Glomerular endothelial cell (primary cell): ENCODE results near the gene PRICKLE1. TPM values are rescaled to one million over a fixed set of nuclear protein-coding genes. Genes with fewer than 3 reads are reported as not detected.

Source experiments
- DNase-seq: peaks from one replicate; pipeline ENCODE4 v3.0.0-alpha.2; 2011; ENCODE audit warnings: low read depth, low spot score; ENCODE audit errors: extremely low read depth
- total RNA-seq: library from RNA; depleted of rRNA; stranded (reverse); fragments of >200 nt; gene quantifications from 2 replicates; pipeline ENCODE4 v1.2.3, GENCODE V29; 2015

The PRICKLE1 gene
- total RNA-seq, 1 donor from 2014 or later = 7.1 TPM

DNA sequence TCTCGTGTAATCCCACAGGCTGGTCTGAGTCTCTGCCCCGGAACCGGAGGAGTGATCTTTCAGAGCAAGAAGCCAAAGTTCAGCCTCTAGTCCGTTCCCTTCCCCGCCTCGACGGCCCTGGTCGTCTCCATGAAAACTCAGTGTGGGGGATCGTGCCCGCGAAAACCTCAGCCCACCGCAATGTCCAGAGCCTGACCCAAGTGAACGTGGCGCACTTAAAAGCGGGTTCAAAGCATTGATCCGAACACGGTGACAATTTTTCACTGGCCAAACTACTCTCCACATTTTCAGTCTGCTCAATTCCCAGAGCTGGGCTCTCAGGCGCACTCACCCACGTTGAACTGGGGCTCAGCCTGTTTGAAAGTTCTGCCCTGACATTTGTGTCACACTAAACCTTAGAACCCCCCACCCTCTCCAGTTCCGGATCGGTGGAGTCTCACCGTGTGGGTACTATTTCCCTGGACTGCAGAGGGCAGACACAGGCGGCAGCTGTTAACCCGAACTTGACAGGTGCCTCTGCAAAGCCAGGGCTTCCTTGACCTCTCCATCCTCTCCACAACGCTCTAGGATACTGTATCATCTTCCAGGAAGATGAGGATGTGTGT, 886 bp upstream of the PRICKLE1 start:
- DNase-seq = no peak

DNA sequence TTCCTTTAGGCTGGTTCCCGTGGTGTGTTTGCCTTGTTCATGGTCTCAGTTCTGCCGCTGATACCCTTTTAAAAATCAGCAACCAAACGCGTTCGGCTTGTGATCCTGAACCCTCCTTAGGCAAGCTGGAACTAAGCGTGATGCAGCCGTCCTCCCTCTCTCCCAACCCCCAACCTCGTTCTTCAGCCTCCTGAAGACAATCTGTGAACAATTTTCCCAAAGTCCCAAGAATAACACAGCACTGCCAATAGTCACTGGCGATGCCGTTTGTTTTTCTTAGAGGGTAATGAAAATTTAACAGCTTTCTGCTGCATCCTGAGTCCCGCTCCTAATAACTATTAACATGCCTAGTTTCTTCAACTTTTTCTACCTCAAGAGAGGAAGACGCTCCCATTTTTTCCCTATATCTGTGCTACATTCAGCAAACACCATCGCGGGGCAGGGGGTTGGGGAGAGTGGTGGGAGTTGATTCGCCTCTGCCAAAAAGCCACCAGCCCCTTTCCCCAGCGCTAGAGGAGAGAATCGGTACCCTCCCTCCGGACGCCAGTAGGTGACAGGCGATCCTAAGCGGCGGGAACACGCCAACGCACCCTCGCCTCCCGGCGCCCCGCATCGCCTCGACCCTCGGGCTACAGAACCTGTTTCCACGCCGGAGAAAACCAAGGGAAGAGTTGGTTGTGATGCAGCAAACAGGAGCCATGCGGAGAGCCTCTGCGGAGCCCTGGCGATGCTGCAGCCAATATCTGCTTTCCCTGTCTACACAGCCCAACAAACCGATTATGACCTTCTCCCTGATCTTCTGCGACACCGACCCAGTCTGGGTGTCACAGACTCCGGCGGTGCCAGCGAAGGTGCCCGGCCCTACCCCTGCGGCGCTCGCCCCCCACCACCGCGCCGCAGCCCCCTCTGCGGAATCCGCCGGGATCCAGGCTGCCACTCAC, 752 bp downstream of the PRICKLE1 start:
- DNase-seq = no peak

DNA sequence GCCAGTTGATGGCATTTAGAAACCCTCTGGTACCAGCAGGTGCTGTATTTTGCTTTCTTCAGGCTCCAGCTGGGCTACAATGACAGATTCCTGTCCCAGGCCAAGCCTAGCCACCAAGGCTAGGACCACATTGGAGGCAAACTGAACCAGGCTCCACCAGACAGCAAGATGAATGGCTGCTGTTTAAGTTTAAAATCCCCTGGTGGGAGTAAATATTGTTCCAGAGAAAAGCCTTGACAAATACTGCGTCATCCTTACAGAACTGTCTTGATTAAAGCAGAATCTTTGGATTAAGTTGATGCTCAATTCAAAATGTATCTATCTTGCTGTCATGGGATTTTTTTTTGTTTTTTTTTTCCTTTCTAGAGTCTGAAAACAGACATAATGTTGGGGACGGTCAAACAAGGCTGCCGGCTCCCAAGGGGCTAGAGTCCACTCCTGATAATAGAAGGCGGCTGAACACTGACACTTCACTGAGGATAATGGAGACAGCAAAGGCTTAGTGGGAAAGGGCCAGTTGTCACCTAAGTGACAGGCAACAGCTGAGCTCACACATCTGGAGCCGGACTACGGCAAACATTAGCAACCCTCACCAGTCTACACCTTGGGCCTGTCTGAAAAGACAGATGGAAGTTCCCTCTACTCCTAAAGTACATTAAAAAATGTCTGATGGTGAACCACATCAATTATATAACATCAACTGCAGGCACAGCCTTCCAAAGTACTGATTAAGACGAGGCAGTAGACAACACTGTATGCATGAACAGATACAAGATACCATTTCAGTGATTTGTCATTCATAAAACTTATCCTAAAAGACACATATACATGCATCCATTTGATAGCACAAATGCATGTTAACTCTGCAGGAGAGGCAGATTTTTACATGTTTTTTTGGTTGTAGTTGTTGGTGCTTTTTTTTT, 1.7 kb downstream of the PRICKLE1 start:
- no peak for DNase-seq

DNA sequence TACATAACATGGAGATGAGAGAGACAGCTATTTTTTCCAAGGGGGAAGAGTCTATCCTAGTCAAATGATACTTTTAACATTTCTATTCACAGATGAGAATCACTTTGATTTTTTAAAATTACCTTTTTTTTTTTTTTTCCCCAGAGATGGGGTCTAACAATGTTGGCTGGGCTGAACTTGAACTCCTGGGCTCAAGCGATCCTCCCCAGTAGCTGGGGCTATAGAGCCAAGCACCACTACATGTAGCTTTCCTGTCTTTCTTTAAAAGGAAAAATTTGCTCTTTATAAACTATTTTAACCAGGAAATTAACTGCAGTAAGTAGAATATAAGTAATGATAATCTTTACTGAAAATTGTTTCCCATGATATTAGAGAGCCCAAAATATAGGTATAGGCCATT, 3.3 kb downstream of the PRICKLE1 start:
- DNase-seq = no peak

DNA sequence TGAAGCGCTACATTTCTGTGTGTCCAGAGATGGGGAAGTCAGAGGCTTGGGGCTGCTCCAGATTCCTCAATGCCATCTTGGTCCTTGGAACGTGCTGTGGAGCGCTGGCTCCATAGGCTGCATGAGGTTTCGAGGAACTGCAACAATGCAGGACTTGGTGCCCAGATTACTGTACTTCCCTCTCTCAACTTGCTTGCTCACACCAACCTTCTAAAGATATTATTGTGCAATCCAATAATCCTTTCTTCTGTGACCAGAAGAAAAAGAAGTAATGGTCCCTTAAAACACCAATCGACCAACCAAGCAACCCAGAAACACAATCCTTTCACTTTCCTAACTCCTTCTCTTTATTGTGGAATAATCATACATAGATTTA, 3.7 kb downstream of the PRICKLE1 start:
- DNase-seq = no peak

DNA sequence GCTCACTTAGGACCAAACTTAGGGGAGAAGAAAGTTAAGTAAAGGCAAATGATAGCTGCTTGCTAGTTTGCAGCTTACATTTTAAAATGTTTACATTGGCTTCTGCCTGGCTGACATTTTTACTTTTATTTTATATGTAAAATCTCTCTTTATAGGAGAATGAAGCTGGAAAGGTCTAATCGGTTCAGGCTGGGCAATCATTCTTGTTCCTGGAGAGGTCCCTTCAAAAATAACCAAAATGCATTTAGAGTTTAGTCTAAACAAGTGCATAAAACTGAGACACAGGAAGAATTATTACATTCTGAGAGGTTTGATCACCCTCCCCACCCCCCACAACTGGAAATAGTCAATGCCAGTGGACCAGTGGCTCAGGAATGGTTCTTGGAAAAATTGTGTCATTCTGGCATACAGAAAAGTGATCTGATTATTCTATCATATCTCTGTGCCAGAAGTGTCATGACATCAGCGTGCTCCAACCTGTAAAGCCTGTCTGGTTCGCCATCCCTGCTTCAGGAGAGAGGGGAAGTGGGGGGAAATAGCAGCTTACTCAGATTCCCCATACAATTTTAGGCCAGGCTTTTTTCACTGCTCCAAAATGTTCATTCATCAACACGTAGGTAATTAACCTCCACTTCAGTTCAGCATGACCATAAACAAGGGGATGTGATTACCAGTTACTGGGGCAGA, 4.2 kb downstream of the PRICKLE1 start:
- DNase-seq = no peak

DNA sequence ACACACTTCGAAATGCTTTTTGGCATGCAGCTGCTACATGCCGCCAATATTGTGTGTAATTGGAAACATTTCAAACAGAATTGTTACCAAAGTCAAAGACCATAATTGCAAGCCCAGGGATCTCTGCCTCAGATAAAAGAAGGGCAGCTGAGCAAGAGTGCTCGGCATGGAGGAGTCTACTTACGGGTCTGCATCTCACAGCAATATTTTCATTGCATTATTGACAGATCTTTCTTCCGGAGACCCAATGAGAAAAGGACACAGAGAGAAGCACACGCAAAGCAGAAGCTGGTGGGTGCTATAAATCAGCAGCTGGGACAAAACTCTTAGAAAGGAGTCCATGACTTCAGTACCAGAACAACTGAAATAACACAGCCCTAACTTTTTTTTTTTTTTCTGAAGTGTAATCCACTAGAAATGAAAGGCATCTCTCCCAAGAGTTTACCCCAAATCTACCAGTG, 4.9 kb downstream of the PRICKLE1 start:
- DNase-seq = no peak

DNA sequence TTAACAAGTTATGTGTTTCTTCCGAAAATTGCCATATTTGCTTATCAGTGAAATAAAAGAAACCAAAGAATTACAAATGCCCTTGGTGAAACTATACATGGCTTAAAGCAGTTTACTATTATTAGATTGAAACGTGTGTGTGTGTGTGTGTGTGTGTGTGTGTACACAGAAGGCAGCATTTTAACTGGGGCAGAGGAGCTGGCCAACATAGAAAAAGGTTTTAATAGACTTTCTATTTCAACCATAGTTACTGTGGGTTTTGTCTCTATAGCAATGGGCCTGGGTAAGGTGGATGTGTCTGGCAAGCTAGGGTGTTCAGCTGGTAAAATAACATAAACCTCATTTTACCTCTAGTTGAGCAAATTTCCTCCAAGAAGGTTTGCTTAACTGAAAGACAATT, 6.5 kb downstream of the PRICKLE1 start:
- no peak for DNase-seq

DNA sequence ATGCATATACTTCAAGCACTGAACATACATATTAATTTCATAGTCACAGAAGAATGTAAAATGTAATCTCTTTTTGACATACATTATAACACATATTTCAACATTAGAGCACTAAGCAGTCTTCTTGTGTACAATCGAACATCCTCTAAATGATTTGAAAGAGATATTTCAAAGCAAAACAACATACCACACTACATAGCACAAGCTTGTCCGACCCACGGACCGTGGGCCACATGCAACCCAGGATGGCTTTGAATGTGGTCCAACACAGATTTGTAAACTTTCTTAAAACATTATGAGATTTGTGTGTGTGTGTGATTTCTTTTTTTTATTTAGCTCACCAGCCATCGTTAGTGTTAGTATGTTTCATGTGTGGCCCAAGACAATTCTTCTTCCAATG, 7.0 kb downstream of the PRICKLE1 start:
- DNase-seq = no peak

DNA sequence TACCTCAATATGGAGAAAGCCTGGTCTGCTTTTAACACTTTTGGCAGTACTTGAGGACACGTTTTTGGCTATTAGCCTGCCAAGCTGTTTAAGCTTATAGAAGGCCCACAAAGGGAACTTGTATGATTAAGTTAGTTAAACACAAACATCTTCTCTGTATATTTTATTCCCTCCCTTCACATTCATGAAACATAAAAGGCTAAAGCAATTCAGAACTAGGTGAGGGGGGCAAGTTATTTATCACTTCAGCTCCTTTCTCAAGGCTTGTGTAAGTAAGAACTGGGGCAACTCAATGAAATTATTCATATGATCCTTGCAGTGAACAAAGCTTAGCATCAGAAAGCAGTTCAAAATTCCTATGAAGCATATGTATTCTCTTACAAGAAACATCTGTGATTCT, 7.5 kb downstream of the PRICKLE1 start:
- no peak for DNase-seq

DNA sequence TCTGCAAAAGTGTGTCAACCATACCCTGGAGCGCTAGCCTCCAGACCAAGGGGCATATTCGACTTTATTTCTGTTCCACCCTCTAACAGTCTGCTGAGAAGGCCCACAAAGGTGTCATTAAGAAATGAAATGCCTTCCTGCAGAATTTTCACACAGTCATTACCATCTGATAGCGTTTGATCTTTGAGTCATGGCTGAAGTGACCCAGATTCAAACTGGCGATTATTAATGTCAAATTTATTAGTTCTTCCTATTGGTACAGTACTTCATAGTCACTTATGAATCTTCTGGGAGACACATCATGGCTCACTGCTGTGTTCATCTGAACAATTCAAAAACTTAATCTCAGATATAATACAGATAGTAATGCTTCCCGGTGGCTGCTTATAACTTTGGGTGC, 13.2 kb downstream of the PRICKLE1 start:
- DNase-seq = no peak

DNA sequence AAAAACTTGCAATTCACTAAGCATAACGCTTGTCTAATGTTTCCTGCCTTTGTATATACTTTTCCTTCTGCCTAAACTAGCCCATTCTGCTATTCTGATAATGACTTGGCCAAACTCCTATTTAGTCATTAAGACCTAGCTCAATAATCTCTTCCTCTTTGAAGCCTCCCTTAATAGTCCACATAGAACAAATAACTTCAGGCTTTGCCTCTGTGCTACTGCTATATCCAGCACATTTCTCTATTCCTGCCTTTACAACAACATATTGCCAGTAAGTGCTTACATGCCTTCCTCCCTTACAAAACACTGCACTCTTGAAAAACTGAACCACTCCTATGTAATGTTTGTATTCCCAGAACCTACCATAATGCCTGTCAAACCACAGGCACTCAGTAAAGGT, 13.8 kb downstream of the PRICKLE1 start:
- no peak for DNase-seq

DNA sequence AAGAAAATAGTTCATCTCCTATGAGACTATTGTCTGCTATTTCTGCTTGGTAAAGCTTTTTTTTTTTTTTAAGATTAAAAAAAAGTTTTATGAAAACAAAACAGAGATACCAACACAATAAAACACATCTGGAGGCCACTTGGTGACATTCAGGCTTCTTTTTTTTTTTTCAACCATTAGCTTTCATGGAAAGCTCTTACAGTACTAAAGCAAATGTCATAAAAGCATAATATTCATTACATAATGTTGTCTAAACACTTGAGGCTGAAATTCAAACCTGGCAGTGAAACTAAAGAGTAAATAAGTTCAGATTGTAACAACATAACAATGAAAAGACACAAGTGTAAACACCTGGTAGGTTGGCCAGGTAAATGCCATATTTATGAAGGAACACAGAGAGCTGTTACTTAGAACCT, 14.7 kb downstream of the PRICKLE1 start:
- no peak for DNase-seq

DNA sequence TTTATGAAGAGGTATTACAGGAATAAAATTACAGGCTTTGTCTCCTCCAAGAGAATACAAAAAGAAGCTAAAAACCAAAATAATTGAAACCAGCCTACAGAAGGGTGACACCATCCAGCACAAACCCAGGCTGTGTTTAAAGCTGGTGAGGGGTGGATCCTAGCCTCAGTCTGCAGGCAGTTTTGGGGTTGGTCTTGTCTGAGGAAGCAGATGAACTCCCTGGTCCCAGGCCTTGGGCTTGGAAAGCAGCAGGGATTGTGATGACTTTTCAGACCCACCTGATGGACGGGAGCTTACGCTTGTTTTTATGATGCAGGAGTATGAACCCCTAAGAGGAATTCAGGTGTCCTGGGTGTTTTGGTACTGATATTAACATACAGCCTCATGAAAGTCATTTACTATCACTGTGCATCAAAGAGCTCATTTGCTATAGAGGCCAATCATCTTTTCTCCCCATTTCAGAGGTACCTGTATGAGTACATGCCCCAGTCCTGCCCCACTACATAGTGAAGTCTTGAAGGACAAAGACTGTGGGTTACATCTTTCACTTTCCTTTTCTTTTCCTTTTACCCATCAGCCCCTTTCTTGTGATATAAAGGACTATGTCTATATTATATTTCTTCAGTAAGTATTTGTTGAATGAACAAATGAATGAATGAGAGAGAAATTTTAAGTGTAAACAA, 18.1 kb downstream of the PRICKLE1 start:
- DNase-seq = no peak

DNA sequence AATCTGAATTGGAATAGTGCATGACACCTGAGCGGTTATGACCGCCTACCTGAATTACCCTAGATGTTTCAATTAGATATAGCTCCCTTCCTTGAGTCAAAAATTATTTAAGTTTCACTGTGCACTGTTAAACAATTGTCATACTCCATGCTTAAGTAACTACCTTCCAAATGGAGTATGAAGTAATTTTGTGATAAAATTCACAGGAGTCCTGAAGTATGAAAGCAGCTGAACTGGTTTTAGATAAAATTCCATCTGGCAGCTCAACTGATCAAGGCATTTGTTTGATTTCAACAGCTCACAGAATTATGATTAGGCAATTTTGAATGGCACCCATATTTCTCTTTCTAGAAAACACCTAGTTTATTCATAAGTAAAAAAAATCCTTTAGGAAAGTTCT, 19.5 kb downstream of the PRICKLE1 start:
- no peak for DNase-seq

DNA sequence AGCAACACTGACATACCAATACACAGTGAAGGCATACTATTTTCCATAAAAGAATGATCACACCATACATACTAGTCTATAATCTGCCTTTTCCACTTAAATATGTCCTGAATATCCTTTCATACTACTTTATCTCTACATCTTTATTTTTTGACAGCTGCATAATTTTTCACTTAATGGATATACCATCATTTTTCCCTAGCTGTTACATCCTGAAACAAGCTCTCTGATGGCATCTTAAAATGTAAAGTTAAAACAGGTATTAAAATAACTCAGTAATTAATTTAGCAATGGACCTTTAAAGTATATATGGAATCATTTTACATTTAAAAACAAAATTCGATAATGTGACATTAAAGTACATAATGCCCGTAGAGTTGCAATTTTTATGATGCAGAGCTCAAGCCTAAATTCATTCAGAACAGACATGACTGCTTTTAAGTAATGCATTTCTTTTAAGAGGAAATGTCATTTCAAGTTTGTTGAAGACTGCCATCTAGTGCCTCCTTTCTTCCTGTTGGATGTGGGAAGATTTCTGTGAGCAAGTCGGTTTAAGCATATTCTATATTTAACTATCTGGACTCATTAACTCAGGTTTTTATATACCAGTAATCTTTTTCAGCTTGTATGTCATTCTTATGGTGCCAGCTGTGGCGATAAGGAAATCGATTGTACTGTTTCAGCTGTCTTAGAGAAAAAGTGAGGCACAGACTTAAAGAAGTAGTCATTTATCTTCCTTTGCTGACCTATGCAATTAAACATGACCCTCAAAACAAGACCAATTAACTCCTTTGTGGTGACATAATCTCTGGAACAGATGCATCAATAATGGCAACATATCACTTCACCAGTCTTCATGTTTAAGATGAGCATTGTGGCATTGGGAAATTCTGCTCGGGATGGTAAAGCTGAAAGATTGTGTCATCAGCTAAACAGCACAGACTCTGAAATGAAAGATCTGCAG, 20.3 kb downstream of the PRICKLE1 start:
- no peak for DNase-seq

DNA sequence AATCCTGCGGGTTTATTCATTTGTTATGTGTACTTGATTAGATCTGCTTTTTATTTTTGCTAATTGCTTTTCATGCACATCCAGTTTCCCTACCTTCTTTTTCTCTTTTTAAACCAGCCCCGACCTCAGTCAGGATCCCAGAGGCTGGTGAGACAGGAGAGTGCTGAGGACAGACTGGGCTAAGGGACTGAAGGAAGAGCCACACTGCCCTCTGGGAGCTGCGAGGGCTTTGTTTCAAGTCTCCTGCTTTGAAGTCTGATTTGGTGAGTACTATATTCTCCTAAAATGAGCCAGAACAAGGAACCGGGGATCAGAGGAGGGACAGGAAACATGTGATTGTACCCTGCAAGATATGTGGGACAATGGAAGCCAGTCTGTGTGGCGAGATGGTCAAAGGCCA, 23.9 kb downstream of the PRICKLE1 start:
- no peak for DNase-seq

DNA sequence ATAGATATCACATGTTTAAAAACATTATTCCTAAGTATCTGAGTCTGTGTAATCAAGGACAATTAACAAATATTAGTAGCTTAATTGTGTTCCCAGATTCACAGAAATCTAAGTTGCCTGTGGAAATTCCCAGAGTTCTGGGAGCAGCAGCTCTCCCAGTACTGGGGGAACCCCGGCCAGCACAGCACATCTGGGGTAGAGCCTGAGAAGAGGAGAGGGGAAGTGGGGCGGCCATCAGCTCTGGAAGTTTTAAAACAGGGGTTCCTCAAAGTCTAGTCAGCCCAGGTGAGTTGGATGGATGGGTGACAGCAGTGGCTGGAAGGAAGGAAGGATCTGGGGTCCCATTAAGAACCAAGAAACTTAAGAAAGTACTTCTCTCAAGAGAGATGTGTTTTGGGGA, 24.6 kb downstream of the PRICKLE1 start:
- DNase-seq = no peak

DNA sequence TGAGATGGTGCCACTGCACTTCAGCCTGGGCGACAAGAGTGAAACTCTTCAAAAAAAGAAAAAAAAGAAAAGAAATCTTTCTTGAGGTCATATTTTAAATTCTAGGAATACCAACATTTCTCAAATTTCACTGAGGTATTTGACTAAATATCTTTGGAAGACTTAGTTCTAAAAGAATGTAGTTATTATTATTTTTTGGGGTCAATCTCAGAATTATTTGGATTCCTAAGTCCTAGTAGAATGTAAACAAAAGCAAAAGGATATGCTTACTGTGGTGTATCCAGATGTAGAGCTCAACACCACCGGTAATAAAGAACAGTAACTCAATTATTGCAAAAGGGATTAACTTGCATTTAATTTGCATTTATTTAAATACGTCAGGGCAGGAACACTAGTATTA, 25.0 kb downstream of the PRICKLE1 start:
- no peak for DNase-seq
